ENCODE measurements around the gene LKAAEAR1. TPM values are rescaled to one million over a fixed set of nuclear protein-coding genes. Genes with fewer than 3 reads are reported as not detected.

The LKAAEAR1 gene, protein sequence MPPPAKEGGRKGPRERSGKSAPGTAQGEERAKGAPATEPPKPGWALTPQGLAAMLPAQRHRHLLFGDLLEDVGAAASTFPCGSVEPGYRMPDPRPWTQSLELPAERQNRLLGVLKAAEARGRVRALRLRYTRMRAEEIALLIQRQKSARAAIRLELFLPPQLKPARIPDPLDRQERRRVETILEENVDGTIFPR
- 0.97 TPM in 1 of 2 replicates, not detected in the other for total RNA-seq

DNA sequence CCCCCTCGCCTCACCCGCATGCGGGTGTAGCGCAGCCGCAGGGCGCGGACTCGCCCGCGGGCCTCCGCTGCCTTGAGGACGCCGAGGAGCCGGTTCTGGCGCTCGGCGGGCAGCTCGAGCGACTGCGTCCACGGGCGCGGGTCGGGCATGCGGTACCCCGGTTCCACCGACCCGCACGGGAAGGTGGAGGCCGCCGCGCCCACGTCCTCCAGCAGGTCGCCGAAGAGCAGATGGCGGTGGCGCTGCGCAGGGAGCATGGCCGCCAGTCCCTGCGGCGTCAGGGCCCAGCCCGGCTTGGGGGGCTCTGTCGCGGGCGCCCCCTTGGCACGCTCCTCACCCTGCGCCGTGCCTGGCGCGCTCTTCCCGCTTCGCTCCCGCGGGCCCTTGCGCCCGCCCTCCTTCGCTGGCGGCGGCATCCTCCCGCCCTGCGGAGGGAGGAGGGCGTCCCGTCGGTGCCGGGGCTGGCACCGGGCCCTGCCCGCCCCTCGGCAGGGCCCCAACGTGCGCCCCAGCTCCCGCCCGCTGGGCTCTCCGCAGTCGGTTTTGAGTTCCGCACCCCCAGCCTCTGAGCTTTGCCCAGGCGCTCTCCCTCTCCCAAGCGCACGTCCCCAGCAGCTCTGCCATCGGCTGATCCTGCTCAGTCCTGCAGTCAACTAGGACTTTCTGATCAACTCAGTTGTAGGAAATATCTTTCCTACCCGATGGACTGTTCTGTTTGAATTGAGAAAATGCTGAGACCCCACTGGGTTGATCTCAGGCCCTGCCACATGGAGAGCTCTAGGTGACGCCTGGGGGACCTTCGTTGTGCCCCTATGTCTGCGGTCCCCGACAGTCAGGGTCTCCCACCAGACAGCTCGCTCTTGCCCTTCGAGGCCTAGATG is at the start of gene LKAAEAR1:
Gene LKAAEAR1 (minus strand): TSS at position 595 of the 881 bp plus-strand sequence. CDS start 179 bp downstream, at position 416.

DNA sequence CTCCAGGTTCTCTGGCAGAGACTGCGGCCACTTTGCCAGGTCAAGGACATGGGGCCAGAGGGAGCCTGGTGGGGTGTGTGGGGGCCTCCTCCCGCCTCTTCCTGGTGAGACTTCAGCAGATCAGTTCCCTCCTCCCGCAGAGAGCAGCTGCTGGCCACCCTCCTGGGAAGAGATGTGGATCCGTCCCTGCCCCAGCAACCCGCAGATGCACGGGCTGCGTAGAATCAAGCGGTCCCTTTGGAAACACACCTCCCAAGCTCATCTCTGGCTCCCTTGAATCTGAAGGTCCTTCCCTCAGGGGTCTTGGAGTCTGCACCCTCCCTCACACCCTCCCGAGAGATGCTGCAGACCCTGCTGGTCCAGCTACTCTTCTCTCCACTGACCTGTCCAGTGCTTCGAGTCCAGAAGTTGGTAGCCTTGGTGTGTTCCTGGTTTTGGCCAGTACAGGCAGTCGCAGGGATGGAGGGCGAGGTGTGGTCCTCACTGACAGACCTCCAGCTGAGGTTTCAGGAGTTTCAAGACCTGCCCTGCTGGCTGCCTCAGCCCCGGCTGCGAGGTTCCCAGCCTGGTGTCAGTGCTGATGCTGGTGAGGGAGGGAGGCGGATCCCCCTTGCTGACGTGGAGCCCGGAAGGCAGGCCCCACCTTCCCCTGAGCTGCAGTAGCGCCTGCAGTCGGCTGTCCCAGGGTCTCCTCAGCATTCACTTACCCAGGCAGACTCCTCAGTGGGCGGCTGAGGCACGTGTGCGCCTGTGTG is 23.0 kb upstream of the LKAAEAR1 start, which contains the start of gene NPBWR2:
Gene NPBWR2 (minus strand): TSS at position 585 of the 755 bp plus-strand sequence. CDS start 734 bp downstream, outside the sequence.

DNA sequence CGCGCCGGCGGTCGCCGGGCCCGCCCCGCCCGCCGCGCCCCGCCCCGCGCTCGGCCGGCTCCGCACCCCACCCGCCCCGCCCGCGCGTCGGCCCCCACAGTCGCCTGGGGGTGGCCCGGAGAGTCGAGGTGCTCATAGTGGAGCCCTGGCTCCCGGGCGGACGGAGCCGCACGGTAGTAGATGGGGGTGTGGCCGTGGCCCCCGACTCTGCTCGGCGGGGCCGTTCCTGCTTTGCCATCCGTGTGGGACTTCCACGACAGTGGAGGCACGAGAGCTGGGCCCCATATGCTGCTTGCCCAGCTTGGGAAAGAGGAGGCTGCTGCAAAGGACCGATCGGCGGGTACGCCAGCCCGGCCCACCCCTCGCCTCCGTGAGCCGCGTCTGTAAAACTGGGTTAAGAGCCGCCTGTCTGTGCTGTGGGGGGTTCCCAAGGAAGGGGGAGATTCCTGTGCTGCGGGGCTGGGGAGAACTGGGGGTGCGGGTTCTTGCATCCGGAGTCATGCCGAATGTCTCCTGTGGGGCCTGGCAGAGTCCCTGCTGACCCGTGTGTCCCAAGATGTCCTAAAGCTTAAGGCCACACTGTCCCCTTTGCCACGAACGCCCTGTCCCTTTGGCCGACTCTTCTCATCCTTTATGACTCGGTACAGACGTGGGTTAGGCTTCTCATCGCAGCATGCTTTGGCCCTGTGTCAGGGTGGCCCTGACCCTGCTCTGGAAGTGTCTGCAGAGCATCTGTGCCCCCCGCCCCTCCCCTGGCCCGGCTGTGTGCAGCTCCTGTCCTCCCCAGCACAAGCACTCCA is 4.0 kb downstream of the LKAAEAR1 start, which contains the start of gene OPRL1:
Gene OPRL1 (plus strand): TSS at position 70 of the 800 bp plus-strand sequence. CDS start 12,639 bp downstream, outside the sequence.

DNA sequence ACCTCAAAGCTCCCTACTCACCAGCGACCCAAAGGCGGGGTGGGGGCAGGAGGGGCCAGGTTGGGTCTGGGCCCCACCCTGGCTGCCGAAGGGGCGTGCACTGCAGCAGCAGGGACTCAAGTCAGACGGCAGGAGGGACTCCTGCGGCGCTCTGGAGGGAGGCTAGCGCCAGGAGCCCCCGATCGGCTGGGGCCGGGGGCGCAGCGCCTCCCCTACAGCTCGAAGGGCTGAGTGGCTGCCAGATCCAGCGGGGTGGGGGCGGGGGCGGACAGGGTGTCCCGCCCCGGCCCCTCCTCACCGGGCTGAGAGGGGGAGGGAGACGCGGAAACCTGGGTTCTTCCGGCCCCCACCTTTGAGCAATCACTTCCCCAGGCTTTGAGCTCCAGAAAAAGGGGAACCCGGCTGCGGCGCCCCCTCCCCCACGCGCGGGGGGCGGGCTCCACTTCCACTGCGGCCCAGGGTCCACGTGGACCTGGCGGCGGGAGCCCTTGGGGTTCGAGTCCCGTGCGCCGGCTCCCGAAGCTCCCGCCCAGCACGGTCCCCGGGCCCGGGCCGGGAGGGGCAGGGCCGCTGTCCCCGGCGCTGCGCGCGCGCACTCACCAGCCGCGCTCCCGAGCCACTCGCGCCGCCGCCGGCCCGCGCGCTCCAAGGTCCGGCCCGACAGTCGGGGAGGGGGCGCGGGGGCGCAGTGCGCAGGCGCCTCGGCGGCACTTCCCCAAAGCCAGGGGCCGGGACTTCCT is 4.8 kb downstream of the LKAAEAR1 start, which contains the start of gene RGS19:
Gene RGS19 (minus strand): TSS at position 246 of the 740 bp plus-strand sequence. CDS start 2,632 bp downstream, outside the sequence.

DNA sequence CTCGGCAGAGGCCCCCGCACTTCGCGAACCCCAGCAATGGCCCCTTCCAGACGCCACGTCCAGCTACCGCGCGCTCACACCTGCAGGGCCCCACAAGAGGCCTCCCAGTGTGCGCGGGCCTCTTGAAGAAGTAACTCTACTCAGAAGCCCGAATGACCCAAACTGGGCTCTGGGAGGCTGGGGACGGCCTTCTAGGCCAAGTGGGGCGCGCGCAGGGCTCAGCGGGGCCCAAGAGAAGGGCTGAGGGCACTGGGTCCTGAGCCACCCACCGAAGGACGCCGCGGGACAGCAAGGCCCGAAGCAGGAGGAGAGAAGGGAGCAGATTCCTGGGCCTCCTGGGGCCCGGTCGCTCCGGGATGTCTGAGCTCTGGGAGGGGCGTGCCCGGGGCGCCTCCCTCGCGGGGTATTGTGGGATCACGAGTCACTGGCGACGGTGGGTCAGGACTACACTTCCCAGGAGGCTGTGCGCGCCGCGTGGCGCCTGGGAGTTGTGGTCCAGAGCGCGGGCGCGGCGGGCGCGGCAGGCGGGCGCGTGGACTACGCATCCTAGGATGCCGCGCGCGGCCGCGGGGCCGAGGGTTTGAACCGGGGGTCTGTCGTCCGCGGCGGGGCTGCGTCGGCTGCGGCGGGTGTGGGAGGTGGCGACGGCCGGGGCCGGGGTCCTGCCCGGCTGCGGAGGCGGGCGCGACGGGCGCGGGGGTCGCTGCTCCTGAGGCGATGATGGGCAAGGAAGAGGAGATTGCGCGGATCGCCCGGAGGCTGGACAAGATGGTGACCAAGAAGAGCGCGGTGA is 21.4 kb downstream of the LKAAEAR1 start, which contains the start of gene TCEA2:
Gene TCEA2 (plus strand): TSS at position 603 of the 793 bp plus-strand sequence. CDS start 115 bp downstream, at position 718.

DNA sequence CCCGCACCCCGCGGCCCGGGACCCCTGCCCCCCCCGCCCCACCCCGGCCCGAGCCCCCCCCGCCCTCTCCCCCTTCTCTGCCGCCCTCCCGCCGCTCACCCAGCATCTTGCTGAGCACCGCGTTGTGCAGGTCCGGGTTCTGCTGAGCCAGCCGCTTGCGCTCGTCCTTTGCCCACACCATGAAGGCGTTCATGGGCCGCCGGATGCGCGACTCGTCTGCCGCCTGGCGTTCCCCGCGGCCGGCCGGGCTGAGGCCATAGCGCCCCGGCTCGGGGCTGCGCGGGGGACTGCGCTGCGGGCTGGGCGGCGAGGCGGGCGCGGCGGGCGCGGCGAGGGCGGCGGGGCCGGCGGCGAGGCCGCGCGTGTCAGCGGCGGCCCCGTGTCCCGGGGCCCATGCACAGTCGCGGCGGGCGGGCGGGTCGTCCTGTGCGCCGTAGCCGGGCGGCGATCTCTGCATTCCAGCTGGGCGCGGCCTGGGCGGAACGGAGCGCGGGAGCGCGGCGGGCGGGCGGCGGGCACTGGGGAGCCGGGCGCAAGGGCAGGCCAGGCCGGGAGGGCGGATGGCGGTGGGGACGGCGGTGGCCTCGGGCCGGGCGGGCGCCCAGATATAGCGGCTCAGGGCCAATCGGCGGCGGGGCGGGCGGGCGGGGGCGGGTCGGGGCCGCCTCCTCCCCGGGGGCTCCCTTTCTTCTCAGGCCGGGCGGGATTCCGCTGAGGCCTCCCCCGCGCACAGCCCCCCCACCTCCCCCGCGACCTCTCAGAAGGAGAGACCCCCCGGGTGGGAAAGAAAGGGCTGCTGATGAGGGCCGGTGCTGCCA is 34.9 kb downstream of the LKAAEAR1 start, which contains the start of gene SOX18:
Gene SOX18 (minus strand): TSS at position 580 of the 818 bp plus-strand sequence. CDS start 123 bp downstream, at position 457.

DNA sequence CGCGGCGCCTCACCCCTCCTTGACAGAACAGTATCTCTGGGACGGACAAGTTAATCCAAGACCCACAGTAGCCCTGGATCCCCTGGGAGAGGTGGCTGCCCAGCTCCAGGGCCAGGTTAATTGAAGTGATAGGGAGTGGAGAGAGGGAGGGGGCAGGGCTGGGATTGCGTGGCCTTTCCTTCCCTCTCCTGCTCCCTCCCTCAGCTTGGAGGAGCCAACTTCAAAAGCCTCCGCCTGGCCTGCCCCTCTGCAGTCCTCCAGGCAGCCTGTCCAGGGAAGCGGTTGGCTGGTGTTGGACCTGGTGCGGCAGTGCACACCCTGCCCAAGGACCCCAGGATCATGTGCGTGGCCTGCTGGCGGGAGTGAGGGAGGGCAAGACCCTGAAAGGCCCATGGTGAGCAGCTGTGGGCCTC is 48.3 kb downstream of the LKAAEAR1 start, which contains the start of gene C20orf204:
Gene C20orf204 (plus strand): TSS at position 250 of the 413 bp plus-strand sequence. CDS start 142 bp downstream, at position 392.

Other genes with a start within 250 kb of the LKAAEAR1 start
- gene ABHD16B, start 222.9 kb downstream of the LKAAEAR1 start, total RNA-seq, result not detected in 2 replicates
- gene TPD52L2, start 219.1 kb downstream of the LKAAEAR1 start, total RNA-seq, result 114 and 127 TPM in 2 replicates
- gene DNAJC5, start 189.3 kb downstream of the LKAAEAR1 start, total RNA-seq, result 63.2 and 67.9 TPM in 2 replicates
- gene UCKL1, start 128.0 kb downstream of the LKAAEAR1 start, total RNA-seq, result 22.9 and 28.9 TPM in 2 replicates
- 6.5 and 8.2 TPM in 2 replicates for gene ZNF512B, start 114.5 kb downstream of the LKAAEAR1 start, total RNA-seq
- gene SAMD10, start 104.8 kb downstream of the LKAAEAR1 start, total RNA-seq, result 2.6 TPM in 2 replicates
- 61.7 and 62.0 TPM in 2 replicates for gene PRPF6, start 103.3 kb downstream of the LKAAEAR1 start, total RNA-seq
- 2.6 and 3.0 TPM in 2 replicates for gene C20orf204, start 48.2 kb downstream of the LKAAEAR1 start, total RNA-seq
- 18.2 and 24.4 TPM in 2 replicates for gene SOX18, start 34.8 kb downstream of the LKAAEAR1 start, total RNA-seq
- 20.7 and 31.2 TPM in 2 replicates for gene TCEA2, start 21.2 kb downstream of the LKAAEAR1 start, total RNA-seq
- 11.7 and 18.2 TPM in 2 replicates for gene RGS19, start 4.9 kb downstream of the LKAAEAR1 start, total RNA-seq
- gene OPRL1, start 4.3 kb downstream of the LKAAEAR1 start, total RNA-seq, result 0.61 and 2.3 TPM in 2 replicates
- gene NPBWR2, start 23.2 kb upstream of the LKAAEAR1 start, total RNA-seq, result not detected in 2 replicates
- under 0.01 TPM in 1 of 2 replicates, not detected in the other for gene MYT1, start 80.1 kb upstream of the LKAAEAR1 start, total RNA-seq
- gene PCMTD2, start 171.3 kb upstream of the LKAAEAR1 start, total RNA-seq, result 47.1 and 67.0 TPM in 2 replicates

All from epithelial cell of umbilical artery (primary cell).